Activated CD4-positive, alpha-beta memory T cell treated with anti-CD3 and anti-CD28 coated beads for 36 hours (primary cell): ENCODE data around the gene COL9A3. TPM values are rescaled to one million over a fixed set of nuclear protein-coding genes. Genes with fewer than 3 reads are reported as not detected.

ENCODE experiments used
- CTCF ChIA-PET: fragments of 350-600 bp; sonication (Branson Sonifier 250); formaldehyde crosslinking; loops from one replicate; lab custom pipeline; 2021; ENCODE audit warnings: antibody characterized with exemption, inconsistent platforms; lab: Charles Lee
- POLR2A ChIA-PET: fragments of 350-600 bp; sonication (Branson Sonifier 250); formaldehyde crosslinking; loops from one replicate; lab custom pipeline; 2021; ENCODE audit warnings: antibody characterized with exemption; lab: Charles Lee
- DNase-seq: peaks from one replicate; pipeline ENCODE4 v3.0.0-alpha.2; 2020
- H3K27ac Mint-ChIP-seq: one replicate; pipeline ENCODE4 v1.8.0; 2021; ENCODE audit warnings: mixed read lengths
- H3K27me3 Mint-ChIP-seq: one replicate; pipeline ENCODE4 v1.8.0; 2021; ENCODE audit warnings: mixed read lengths
- H3K36me3 Mint-ChIP-seq: one replicate; pipeline ENCODE4 v1.8.0; 2021; ENCODE audit warnings: mixed read lengths
- H3K4me1 Mint-ChIP-seq: one replicate; pipeline ENCODE4 v1.8.0; 2021; ENCODE audit warnings: low read depth, mixed read lengths
- H3K4me3 Mint-ChIP-seq: one replicate; pipeline ENCODE4 v1.8.0; 2021; ENCODE audit warnings: mild to moderate bottlenecking, mixed read lengths
- H3K9me3 Mint-ChIP-seq: one replicate; pipeline ENCODE4 v1.8.0; 2021; ENCODE audit warnings: mixed read lengths
- intact Hi-C: fragments of 100-400 bp; cut with micrococcal nuclease; formaldehyde crosslinking; loops from one replicate; pipeline ENCODE4 v1.15.1; 2023
- total RNA-seq, 2 experiments: library from RNA; stranded (reverse); gene quantifications; one replicate each; pipeline ENCODE4 v1.2.3, GENCODE V29; 2021

COL9A3 gene
- total RNA-seq, 2 experiments from 2014 or later = not detected

- intact Hi-C loops = loop anchor here (5.0 kb wide), 1 partner anchor 183 kb away; the partner anchor contains the start of gene BHLHE23
- H3K27ac Mint-ChIP-seq = no peak overlapping the region
- CTCF ChIA-PET = interaction anchor here (1.1 to 1.7 kb wide), 2 partner anchors 16 to 76 kb away, joined by 3 to 5 read pairs; no protein-coding TSS in a partner anchor
- H3K36me3 Mint-ChIP-seq = no peaks in the 10 kb centered on the region
- H3K27me3 Mint-ChIP-seq = peaks cover 3% of the 10 kb centered on the region
- no peaks in the 10 kb centered on the region for H3K4me1 Mint-ChIP-seq
- POLR2A ChIA-PET = no interaction called here
- H3K4me3 Mint-ChIP-seq = no peak overlapping the region
- DNase-seq = no peak
- H3K9me3 Mint-ChIP-seq = no peaks in the 10 kb centered on the region
Observed at GRCh38 chr20:62823688-62824475, 7.0 kb downstream of the COL9A3 start.

- Mint-ChIP-seq H3K36me3 (no peaks in the 10 kb centered on the region), H3K4me3 (no peak overlapping the region), H3K27me3 (peaks cover 3% of the 10 kb centered on the region), H3K9me3 (no peaks in the 10 kb centered on the region), H3K27ac (no peak overlapping the region), H3K4me1 (no peaks in the 10 kb centered on the region)
- ChIA-PET CTCF (interaction anchor here (1.7 kb wide), 1 partner anchor 16 kb away, joined by 5 read pairs; no protein-coding TSS in a partner anchor), POLR2A (interaction anchor here (0.8 kb wide), 1 partner anchor 37 kb away, joined by 3 read pairs; the partner anchor contains the start of gene TCFL5)
- intact Hi-C loops = loop anchor here (5.0 kb wide), 1 partner anchor 183 kb away; the partner anchor contains the start of gene BHLHE23
- peak; percentile 34 for DNase-seq
Observed at GRCh38 chr20:62824476-62825332, 7.9 kb downstream of the COL9A3 start.

DNA sequence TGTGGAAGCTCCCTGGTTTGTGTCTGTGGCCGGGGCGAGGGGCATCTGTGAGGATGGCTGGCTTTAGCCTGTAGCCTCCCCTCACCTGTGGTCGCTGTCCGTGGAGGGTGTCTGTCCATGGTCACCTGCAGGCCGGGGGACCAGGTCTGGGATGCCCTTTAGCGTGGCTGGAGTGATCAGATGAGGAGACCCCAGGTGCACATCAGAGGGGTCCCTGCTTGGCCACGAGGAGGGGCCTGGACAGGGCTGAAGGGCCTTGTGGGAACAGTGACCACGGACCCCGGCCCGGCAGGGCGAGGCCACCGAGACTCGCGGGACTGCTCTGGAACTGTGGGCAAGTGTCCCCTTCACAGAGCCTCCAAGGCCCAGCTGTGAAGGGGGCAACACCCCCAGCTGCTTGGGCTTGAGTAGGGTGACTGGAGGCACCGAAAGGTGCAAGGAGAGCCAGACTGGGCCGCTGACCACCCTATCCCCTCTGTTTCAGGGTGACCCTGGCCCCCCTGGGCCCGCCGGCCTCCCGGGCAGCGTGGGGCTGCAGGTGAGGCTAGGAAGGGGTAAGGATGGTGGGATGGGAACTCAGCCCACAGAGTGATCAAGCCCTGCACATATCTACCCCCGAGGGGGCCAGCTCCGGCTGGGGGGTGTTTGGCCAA is 8.6 kb downstream of the COL9A3 start:
- H3K4me1 Mint-ChIP-seq = no peaks in the 10 kb centered on the region
- H3K9me3 Mint-ChIP-seq = no peaks in the 10 kb centered on the region
- intact Hi-C loops = no loop called here
- no peak overlapping the region for H3K27ac Mint-ChIP-seq
- ChIA-PET POLR2A (interaction anchor here (0.8 kb wide), 1 partner anchor 36 kb away, joined by 3 read pairs; the partner anchor contains the start of gene TCFL5), CTCF (interaction anchor here (1.7 kb wide), 1 partner anchor 17 kb away, joined by 5 read pairs; no protein-coding TSS in a partner anchor)
- no peaks in the 10 kb centered on the region for H3K27me3 Mint-ChIP-seq
- no peak overlapping the region for H3K4me3 Mint-ChIP-seq
- no peaks in the 10 kb centered on the region for H3K36me3 Mint-ChIP-seq
- DNase-seq = no peak

GRCh38 chr20:62825986-62826645 is 9.3 kb downstream of the COL9A3 start:
- no peak for DNase-seq
- Mint-ChIP-seq H3K4me3 (no peak overlapping the region), H3K27me3 (no peaks in the 10 kb centered on the region), H3K4me1 (no peaks in the 10 kb centered on the region), H3K9me3 (no peaks in the 10 kb centered on the region), H3K27ac (no peak overlapping the region), H3K36me3 (no peaks in the 10 kb centered on the region)
- CTCF ChIA-PET = no interaction called here
- intact Hi-C loops = no loop called here
- POLR2A ChIA-PET = no interaction called here

- CTCF ChIA-PET = no interaction called here
- no peak overlapping the region for H3K4me3 Mint-ChIP-seq
- POLR2A ChIA-PET = no interaction called here
- H3K4me1 Mint-ChIP-seq = no peaks in the 10 kb centered on the region
- no peak for DNase-seq
- intact Hi-C loops = no loop called here
- no peaks in the 10 kb centered on the region for H3K36me3 Mint-ChIP-seq
- no peak overlapping the region for H3K27ac Mint-ChIP-seq
- H3K27me3 Mint-ChIP-seq = no peaks in the 10 kb centered on the region
- no peaks in the 10 kb centered on the region for H3K9me3 Mint-ChIP-seq
Observed at GRCh38 chr20:62826646-62827310, 9.9 kb downstream of the COL9A3 start.

DNA sequence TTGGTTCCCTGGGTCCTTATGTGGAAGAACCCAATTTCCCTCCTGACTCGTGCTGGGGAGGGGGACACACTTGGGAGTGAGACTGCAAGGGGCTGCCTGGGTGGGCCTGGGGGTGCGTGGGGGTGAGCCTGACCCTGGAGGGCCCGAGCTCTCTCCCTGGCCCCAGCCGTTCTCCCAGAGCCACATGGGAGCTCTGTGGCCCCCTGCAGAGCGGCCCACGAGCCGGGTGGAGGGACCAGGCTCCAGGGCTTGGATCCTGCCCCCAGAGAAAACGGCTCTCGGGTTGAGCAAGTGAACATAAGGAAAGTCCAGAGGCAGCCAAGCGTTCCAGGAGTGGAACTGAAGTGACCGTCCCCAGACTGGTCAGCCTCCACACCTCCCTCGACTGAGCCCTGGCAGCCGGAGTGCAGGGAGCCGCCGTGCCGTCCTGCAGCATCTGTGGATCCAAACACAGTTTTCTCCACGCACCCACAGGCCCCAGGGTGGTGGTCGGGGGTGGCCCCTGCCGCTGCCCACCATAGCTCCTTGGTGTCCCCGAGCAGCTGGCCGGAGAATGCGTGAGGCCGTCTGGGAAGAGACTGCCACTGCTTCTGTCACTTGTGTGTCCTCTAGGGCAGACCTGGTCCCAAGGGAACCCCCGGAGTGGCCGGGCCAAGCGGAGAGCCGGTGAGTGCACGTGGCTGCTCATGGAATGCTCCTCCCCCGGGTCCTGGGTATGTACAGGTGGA is 10.6 kb downstream of the COL9A3 start:
- H3K4me1 Mint-ChIP-seq = no peaks in the 10 kb centered on the region
- H3K27me3 Mint-ChIP-seq = no peaks in the 10 kb centered on the region
- ChIA-PET POLR2A (no interaction called here), CTCF (no interaction called here)
- no peak overlapping the region for H3K4me3 Mint-ChIP-seq
- intact Hi-C loops = no loop called here
- H3K9me3 Mint-ChIP-seq = no peaks in the 10 kb centered on the region
- no peak overlapping the region for H3K27ac Mint-ChIP-seq
- no peaks in the 10 kb centered on the region for H3K36me3 Mint-ChIP-seq
- DNase-seq = no peak

- H3K27me3 Mint-ChIP-seq = no peaks in the 10 kb centered on the region
- CTCF ChIA-PET = no interaction called here
- H3K4me3 Mint-ChIP-seq = no peak overlapping the region
Observed at GRCh38 chr20:62828051-62828450, 11.2 kb downstream of the COL9A3 start.

GRCh38 chr20:62828511-62829230 is 11.8 kb downstream of the COL9A3 start:
- Mint-ChIP-seq H3K27me3 (no peaks in the 10 kb centered on the region), H3K4me3 (no peak overlapping the region), H3K9me3 (no peaks in the 10 kb centered on the region), H3K4me1 (no peaks in the 10 kb centered on the region), H3K27ac (no peak overlapping the region), H3K36me3 (no peaks in the 10 kb centered on the region)
- no peak for DNase-seq
- CTCF ChIA-PET = no interaction called here
- intact Hi-C loops = no loop called here
- POLR2A ChIA-PET = no interaction called here

More at GRCh38 chr20:62828051-62828450, 11.2 kb downstream of the COL9A3 start:
- Mint-ChIP-seq H3K4me1 (no peaks in the 10 kb centered on the region), H3K36me3 (no peaks in the 10 kb centered on the region), H3K9me3 (no peaks in the 10 kb centered on the region), H3K27ac (no peak overlapping the region)
- intact Hi-C loops = no loop called here
- no peak for DNase-seq
- POLR2A ChIA-PET = no interaction called here

DNA sequence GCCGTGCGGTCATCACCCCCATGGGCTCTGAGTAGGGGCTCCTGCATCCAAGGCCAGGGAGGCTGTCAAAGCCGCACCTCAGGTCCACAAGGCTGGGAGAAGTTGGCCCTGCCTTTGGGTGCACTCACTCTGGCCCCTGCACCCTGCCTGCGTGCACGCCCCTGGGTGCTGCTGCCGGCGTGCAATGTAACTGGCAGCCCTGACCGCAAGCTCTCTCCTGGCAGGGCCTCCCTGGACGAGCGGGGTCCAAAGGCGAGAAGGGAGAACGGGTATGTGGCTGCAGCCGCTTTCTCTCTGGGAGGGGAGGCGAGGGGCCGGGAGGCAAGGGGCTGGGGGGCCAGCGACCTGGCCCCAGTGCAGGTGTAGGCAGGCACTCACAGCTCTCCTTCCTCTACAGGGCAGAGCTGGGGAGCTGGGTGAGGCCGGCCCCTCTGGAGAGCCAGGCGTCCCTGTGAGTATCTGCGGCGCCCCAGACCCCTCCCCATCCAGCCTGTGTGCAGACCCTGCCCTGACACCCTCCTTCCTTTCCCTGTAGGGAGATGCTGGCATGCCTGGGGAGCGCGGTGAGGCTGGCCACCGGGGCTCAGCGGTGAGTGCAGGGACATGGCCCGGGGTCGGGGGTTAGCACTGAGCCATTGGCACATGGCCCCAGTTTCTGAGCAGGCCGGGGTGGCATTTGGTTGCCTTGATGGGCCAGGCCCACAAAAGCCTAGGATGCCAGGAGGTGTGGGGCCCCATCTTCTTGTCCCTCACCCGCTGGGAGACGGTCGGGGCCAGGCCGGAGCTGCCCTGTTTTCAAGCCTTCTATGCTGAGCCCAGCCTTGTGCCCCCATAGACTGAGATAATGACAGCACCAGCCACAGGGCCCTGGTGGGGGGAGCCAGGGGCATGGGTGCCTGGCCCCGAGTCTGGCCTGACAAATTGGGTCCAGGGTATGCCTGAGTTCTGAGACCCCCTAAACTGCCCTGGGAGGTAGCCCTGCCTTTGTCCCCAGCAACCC is 12.7 kb downstream of the COL9A3 start:
- Mint-ChIP-seq H3K27ac (no peak overlapping the region), H3K4me1 (no peaks in the 10 kb centered on the region), H3K36me3 (no peaks in the 10 kb centered on the region), H3K9me3 (no peaks in the 10 kb centered on the region), H3K4me3 (no peak overlapping the region), H3K27me3 (no peaks in the 10 kb centered on the region)
- intact Hi-C loops = no loop called here
- POLR2A ChIA-PET = no interaction called here
- CTCF ChIA-PET = no interaction called here
- DNase-seq = no peak
